Measurements from ENCODE around the gene DEFB126.

DNA sequence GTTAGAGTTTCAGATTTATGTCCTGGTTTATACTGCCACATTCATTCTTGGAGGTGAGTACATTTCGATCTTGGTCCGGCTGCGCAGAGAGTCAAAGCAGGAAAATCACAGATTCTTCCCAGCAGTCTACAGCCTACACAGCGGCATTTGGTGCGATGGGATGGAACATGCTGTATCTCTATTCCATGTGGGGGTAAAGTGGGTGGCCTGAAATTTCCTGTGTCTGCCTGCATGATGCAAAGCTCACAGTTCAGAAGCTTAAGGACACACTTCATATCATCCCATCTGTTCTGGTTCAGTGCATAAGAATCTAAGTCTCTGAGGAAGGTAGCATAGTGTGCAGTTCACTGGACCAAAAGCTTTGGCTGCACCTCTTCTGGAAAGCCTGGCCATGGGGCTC is 14.8 kb downstream of the DEFB126 start, which contains the start of gene DEFB127:
- TF ChIP-seq, protein P1, sequence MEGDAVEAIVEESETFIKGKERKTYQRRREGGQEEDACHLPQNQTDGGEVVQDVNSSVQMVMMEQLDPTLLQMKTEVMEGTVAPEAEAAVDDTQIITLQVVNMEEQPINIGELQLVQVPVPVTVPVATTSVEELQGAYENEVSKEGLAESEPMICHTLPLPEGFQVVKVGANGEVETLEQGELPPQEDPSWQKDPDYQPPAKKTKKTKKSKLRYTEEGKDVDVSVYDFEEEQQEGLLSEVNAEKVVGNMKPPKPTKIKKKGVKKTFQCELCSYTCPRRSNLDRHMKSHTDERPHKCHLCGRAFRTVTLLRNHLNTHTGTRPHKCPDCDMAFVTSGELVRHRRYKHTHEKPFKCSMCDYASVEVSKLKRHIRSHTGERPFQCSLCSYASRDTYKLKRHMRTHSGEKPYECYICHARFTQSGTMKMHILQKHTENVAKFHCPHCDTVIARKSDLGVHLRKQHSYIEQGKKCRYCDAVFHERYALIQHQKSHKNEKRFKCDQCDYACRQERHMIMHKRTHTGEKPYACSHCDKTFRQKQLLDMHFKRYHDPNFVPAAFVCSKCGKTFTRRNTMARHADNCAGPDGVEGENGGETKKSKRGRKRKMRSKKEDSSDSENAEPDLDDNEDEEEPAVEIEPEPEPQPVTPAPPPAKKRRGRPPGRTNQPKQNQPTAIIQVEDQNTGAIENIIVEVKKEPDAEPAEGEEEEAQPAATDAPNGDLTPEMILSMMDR (IDR thresholded peaks at IDR 0.05; ENCODE audit: insufficient read depth, low read length), result no peak
- no peak for TF ChIP-seq POLR2AphosphoS5 (IDR thresholded peaks at IDR 0.05; ENCODE audit: low read depth)
- TF ChIP-seq, protein P2, sequence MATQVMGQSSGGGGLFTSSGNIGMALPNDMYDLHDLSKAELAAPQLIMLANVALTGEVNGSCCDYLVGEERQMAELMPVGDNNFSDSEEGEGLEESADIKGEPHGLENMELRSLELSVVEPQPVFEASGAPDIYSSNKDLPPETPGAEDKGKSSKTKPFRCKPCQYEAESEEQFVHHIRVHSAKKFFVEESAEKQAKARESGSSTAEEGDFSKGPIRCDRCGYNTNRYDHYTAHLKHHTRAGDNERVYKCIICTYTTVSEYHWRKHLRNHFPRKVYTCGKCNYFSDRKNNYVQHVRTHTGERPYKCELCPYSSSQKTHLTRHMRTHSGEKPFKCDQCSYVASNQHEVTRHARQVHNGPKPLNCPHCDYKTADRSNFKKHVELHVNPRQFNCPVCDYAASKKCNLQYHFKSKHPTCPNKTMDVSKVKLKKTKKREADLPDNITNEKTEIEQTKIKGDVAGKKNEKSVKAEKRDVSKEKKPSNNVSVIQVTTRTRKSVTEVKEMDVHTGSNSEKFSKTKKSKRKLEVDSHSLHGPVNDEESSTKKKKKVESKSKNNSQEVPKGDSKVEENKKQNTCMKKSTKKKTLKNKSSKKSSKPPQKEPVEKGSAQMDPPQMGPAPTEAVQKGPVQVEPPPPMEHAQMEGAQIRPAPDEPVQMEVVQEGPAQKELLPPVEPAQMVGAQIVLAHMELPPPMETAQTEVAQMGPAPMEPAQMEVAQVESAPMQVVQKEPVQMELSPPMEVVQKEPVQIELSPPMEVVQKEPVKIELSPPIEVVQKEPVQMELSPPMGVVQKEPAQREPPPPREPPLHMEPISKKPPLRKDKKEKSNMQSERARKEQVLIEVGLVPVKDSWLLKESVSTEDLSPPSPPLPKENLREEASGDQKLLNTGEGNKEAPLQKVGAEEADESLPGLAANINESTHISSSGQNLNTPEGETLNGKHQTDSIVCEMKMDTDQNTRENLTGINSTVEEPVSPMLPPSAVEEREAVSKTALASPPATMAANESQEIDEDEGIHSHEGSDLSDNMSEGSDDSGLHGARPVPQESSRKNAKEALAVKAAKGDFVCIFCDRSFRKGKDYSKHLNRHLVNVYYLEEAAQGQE (IDR thresholded peaks at IDR 0.05; ENCODE audit: insufficient replicate concordance, low read depth), result no peak
- TF ChIP-seq GABPA (IDR thresholded peaks at IDR 0.05; ENCODE audit: low read depth), result no peak
